MM.1S (cell line): ENCODE results near the gene NUP50.

Source experiments
- DNase-seq: peaks from one replicate; pipeline ENCODE4 v3.0.0-alpha.2; 2015
- H2AFZ ChIP-seq: fragments of 300-600 bp; sonication (generic); 2 replicates; pipeline ENCODE4 v1.6.0; 2016; ENCODE audit warnings: antibody characterized with exemption, low read length
- H3F3A ChIP-seq: fragments of 300-600 bp; sonication (generic); 2 replicates; pipeline ENCODE4 v1.6.1; 2016; ENCODE audit warnings: mild to moderate bottlenecking, antibody characterized with exemption, low read length, moderate library complexity, mixed read lengths; ENCODE audit not compliant: insufficient read depth
- H3K27ac ChIP-seq: fragments of 300-600 bp; sonication (generic); 2 replicates; pipeline ENCODE4 v1.5.1; 2016; ENCODE audit warnings: mild to moderate bottlenecking, low read length
- H3K27me3 ChIP-seq: fragments of 300-600 bp; sonication (generic); replicated peaks from 2 replicates; pipeline ENCODE4 v1.6.0; 2016; ENCODE audit warnings: low read length; ENCODE audit not compliant: insufficient read depth
- H3K36me3 ChIP-seq: fragments of 300-600 bp; sonication (generic); replicated peaks from 2 replicates; pipeline ENCODE4 v1.6.1; 2016; ENCODE audit warnings: mild to moderate bottlenecking, low read length, mixed read lengths; ENCODE audit not compliant: insufficient read depth
- H3K4me1 ChIP-seq: fragments of 300-600 bp; sonication (generic); 2 replicates; pipeline ENCODE4 v1.6.1; 2016; ENCODE audit warnings: low read length, mixed read lengths
- H3K4me2 ChIP-seq: fragments of 300-600 bp; sonication (generic); 2 replicates; pipeline ENCODE4 v1.6.0; 2016; ENCODE audit warnings: low read depth, low read length
- H3K4me3 ChIP-seq: fragments of 300-600 bp; sonication (generic); 2 replicates; pipeline ENCODE4 v1.5.1; 2016; ENCODE audit warnings: low read length, mixed read lengths
- H3K79me2 ChIP-seq: fragments of 300-600 bp; sonication (generic); 2 replicates; pipeline ENCODE4 v1.6.1; 2016; ENCODE audit warnings: mixed run types, low read length, mixed read lengths
- H3K9ac ChIP-seq: fragments of 300-600 bp; sonication (generic); 2 replicates; pipeline ENCODE4 v1.6.1; 2016; ENCODE audit warnings: low read length, mixed read lengths
- H3K9me2 ChIP-seq: fragments of 300-600 bp; sonication (generic); replicated peaks from 2 replicates; pipeline ENCODE4 v1.6.1; 2016; ENCODE audit warnings: mild to moderate bottlenecking, low read length, mixed read lengths; ENCODE audit not compliant: insufficient read depth
- H3K9me3 ChIP-seq: fragments of 300-600 bp; sonication (generic); replicated peaks from 2 replicates; pipeline ENCODE4 v1.6.1; 2016; ENCODE audit warnings: mild to moderate bottlenecking, low read length, mixed read lengths; ENCODE audit not compliant: insufficient read depth
- H4K20me1 ChIP-seq: fragments of 300-600 bp; sonication (generic); 2 replicates; pipeline ENCODE4 v1.6.1; 2016; ENCODE audit warnings: mild to moderate bottlenecking, low read length, moderate library complexity, mixed read lengths; ENCODE audit not compliant: insufficient read depth
- CTCF ChIP-seq: fragments of 300-600 bp; sonication (generic); IDR thresholded peaks from 2 replicates; pipeline ENCODE4 v1.5.1; 2016; ENCODE audit warnings: antibody characterized with exemption, low read length, mixed read lengths
- EZH2 ChIP-seq: fragments of 300-600 bp; sonication (generic); optimal IDR thresholded peaks from 2 replicates; pipeline ENCODE3; 2017; ENCODE audit warnings: low read depth, mild to moderate bottlenecking, antibody characterized with exemption, low read length, mixed read lengths
- EZH2phosphoT487 ChIP-seq: fragments of 300-600 bp; sonication (generic); IDR thresholded peaks from 2 replicates; pipeline ENCODE4 v1.6.1; 2018; ENCODE audit warnings: antibody characterized with exemption, low read length

The NUP50 gene

GRCh38 chr22:45185718-45186514 is 22.2 kb downstream of the NUP50 start:
- Histone ChIP-seq H3K4me3 (no peak overlapping the region), H3K9me2 (no peaks in the 10 kb centered on the region), H4K20me1 (peaks cover 3% of the 10 kb centered on the region; the same call in 1 of the 2 replicates), H3K27me3 (no peaks in the 10 kb centered on the region), H3K9ac (no peak overlapping the region), H3K4me1 (no peaks in the 10 kb centered on the region), H3F3A (0 out of 2 replicates have a peak, but pooled peaks cover 9% of the 10 kb centered on the region), H2AFZ (no peak overlapping the region), H3K79me2 (peaks cover 36% of the 10 kb centered on the region), H3K9me3 (no peaks in the 10 kb centered on the region), H3K27ac (no peak overlapping the region), H3K4me2 (no peak overlapping the region), H3K36me3 (peaks cover 16% of the 10 kb centered on the region)
- TF ChIP-seq EZH2phosphoT487 (no peak), CTCF (no peak), EZH2 (no peak)
- DNase-seq = no peak

GRCh38 chr22:45187891-45188290 is 24.2 kb downstream of the NUP50 start:
- no peaks in the 10 kb centered on the region for H3K9me2 ChIP-seq
- H3K27me3 ChIP-seq = no peaks in the 10 kb centered on the region
- DNase-seq = no peak
- H3K4me3 ChIP-seq = no peak overlapping the region
- peaks cover 2% of the 10 kb centered on the region; the same call in 1 of the 2 replicates for H3F3A ChIP-seq
- no peak overlapping the region for H2AFZ ChIP-seq
- peaks cover 22% of the 10 kb centered on the region for H3K79me2 ChIP-seq
- no peaks in the 10 kb centered on the region for H3K9me3 ChIP-seq
- H4K20me1 ChIP-seq = peaks cover 3% of the 10 kb centered on the region; the same call in 1 of the 2 replicates
- no peak overlapping the region for H3K4me2 ChIP-seq
- TF ChIP-seq EZH2 = no peak
- TF ChIP-seq CTCF = no peak
- TF ChIP-seq EZH2phosphoT487 = no peak
- no peaks in the 10 kb centered on the region for H3K4me1 ChIP-seq
- no peak overlapping the region for H3K27ac ChIP-seq
- H3K36me3 ChIP-seq = peaks cover 7% of the 10 kb centered on the region
- no peak overlapping the region for H3K9ac ChIP-seq

- DNase-seq = no peak
- TF ChIP-seq EZH2 (no peak), EZH2phosphoT487 (no peak), CTCF (no peak)
- Histone ChIP-seq H3F3A (no peaks in the 10 kb centered on the region; the same call in 1 of the 2 replicates), H3K36me3 (peaks cover 5% of the 10 kb centered on the region; the same call in 1 of the 2 replicates), H3K4me1 (no peaks in the 10 kb centered on the region), H3K79me2 (peaks cover 15% of the 10 kb centered on the region), H3K9me3 (no peaks in the 10 kb centered on the region), H3K9me2 (no peaks in the 10 kb centered on the region), H2AFZ (no peak overlapping the region), H3K4me2 (no peak overlapping the region), H3K4me3 (no peak overlapping the region), H4K20me1 (peaks cover under 1% of the 10 kb centered on the region; the same call in 1 of the 2 replicates), H3K9ac (no peak overlapping the region), H3K27me3 (no peaks in the 10 kb centered on the region), H3K27ac (no peak overlapping the region)
These were observed 25.1 kb downstream of the NUP50 start for GRCh38 chr22:45188779-45189178.
